GM19467 (cell line): Measurements from ENCODE around the gene ARHGAP10.

ENCODE experiments used
- ATAC-seq: cut with Tn5 transposase; IDR thresholded peaks from one replicate; pipeline ENCODE4 v1.9.1; 2021; ENCODE audit warnings: mild to moderate bottlenecking, moderate library complexity; ENCODE audit not compliant: unreplicated experiment

Gene ARHGAP10

DNA sequence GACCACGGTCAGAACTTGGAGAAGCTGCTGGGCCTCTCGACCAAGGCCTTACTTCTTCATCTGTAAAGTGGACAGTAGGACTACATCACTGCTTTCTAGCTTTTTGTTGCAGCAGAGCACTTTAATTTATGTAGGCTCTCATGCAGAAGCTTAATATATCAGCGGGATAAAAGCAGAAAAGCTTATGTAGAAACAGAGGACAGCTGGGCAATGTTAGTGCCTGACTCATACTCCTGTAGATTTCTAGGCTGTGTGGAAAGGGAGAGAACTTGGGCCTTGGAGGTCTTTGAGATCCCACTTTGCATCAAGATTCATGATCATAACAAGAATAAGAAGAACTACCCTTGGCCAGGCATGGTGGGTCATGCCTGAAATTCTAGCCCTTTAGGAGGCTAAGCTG, 91.2 kb downstream of the ARHGAP10 start:
- ATAC-seq, result no peak

DNA sequence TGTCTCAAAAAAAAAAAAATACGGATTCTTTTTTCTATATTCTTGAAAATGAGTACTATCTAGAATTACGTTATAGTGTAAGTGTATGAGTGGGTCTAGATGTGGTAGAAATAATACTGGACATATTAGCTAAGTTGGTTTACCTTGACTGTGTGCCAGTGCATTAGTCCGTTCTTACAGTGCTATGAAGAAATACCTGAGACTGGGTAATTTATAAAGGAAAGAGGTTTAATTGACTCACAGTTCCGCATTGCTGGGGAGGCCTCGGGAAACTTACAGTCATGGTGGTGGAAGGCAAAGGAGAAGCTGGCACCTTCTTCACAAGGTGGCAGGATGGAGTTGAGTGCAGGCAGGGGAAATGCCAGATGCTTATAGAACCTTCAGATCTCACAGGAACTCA, 92.4 kb downstream of the ARHGAP10 start:
- ATAC-seq, result no peak

DNA sequence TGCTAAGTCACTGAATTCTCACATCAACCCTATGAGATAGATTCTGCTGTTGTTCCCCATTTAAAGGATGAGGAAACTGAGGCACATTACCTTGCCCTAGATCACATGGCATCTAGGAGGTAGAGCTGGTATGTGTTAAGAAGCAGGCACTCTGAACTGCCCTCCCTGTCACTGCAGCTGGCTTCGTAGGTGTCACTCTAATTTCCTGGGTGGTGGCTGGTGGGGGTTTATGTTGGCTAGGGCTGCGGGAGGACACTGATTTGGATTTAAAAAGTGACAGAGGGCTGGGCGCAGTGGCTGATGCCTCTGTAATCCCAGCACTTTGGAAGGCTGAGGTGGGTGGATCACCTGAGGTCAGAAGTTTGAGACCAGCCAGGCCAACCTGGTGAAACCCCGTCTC, 93.0 kb downstream of the ARHGAP10 start:
- ATAC-seq, result no peak

DNA sequence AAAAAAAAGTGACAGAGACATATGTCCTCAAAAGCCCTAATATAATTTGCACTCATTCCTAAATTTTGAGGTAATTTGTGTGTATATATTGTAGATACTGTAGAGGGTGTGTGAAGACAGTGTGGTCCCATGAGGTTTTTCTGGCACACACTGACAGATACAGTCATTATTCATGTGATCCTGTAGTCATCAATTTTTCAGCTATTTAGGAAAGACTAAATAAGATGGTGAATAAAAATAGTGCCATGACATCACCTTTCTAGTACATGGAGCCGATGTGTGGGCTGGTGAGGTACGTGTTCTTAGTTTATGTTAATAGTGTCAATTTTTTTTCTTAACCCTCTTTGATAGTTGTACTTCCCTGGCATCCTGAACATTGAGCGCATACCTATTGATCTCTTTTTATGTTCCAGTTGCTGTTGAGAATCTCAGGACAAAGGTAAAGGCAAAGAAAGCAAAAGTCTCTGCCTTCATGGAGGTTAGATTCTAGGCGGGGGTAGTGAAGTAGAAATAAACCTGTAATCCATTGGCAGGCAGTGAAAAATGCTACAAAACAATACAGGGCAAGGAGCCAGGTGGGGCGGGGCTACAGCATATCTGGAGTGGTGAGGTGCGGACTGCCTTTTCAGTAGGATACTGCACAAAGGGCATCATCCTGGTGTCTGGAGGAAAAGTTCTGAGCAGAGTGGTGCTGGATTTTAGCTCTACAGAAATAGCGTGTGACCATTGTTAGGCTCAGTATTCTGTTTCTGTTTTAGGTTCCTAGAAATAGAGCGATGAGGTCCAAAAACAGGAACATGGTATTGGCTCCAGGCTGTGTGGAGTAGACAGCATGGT, 93.8 kb downstream of the ARHGAP10 start:
- ATAC-seq, result no peak

DNA sequence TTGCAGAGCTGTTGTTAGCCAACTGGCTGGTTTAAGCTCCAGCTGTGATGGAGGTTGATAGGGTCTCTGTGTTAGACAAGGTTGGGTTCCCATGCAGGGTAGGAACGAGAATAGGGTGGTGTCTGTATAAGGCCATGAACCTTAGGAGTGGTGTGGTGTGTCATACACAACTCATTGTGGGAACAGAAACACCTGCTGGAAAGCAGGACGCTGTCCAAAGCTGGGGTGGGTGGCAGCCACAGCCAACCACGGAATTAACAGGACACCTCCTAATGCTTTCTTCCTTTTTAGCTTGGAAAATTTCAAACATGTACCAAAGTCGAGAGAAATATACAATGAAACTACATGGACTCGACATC, 94.4 kb downstream of the ARHGAP10 start:
- no peak for ATAC-seq

DNA sequence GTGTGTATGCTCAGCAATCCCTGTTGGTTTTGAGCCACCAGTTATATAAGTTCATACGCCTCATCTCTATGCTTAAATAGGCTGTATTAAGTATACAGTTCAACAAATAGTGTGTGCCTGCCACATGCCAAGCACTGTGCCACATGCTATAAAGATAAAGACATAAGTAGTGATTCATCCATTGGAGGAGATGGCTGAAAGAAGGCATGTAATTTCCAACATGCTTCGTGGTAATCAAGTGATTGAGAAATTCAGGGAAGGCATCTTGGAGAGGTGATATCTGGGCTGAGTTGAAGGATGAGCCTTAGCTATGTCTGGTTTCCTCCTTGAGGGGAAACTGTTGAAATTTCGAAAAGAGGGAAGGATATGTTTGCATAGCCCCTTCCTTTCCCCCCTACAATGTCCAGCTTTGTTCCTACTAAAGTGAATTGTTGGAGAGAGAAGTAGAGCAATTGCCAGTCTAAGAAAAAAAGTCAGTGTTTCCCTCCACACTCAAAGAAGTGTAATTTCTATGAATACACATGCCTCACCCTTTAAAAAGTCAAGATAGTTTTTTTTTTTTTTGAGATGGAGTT, 96.5 kb downstream of the ARHGAP10 start:
- no peak for ATAC-seq

DNA sequence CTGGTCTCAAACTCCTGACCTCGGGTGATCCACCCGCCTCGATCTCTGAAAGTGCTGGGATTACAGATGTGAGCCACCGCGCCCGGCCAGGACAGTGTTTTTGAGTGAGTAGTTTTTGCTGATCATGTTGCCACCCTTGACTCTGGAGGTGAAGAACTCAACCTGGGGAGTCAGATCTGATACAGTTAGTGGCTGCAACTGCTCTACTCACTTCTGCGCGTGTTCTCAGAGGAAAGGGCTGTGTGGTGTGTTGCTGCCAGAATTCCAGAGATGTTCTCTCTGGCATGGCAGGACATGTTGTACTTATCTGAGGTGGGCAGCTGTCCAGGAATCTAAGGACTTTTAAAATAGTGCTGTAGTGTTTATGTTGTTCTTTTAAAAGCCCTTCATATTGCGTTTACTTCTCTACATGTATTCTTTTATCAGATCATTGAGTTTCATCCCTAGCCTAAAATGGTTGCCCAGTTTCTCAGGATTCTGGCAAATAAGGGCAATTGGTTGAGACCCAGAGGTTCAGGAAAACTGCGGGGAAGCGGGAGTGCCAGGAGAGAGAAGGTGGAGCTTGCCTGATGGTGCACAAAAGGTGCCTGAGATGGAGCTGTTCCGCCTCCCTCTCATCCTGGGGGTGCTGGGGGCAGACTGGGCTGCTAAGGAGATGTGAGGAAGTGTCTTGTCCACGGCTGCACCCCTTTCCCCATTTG, 97.7 kb downstream of the ARHGAP10 start:
- no peak for ATAC-seq

DNA sequence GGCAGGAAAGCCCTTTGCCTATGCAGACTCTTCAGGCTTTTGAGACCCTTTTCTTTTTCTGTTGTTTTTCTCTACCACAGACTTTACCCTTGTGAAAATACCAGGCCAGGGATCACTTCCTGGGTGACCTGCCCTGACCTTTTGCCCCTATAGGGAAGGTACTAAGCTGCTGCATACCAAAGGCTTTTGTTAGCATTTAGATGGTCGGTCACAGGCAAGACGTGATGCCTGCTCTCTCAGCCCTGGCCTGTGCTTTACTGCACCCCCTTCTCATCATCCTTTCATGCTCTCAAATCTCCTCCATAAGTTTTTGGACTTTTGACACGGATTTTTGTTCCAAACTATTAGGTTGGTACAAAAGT, 98.2 kb downstream of the ARHGAP10 start:
- no peak for ATAC-seq

DNA sequence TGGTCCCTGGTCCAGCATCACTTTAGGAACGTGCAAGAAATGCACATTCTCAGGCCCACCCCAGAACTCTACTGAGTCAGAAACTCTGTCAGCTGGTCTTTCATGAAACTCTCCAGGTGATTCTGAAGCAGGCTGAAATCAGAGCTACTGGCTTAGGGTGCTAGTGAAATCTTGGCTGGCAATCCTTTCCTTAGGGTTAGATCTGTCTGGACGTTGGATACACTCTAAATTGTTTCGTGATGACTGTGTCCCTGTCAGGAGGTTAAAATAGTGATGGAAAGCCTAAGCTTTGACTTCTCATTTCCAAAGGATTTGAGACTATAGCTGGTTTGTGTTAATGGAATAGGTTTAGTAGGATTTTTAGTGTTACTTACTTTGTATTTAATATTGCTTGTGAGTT, 99.1 kb downstream of the ARHGAP10 start:
- no peak for ATAC-seq

DNA sequence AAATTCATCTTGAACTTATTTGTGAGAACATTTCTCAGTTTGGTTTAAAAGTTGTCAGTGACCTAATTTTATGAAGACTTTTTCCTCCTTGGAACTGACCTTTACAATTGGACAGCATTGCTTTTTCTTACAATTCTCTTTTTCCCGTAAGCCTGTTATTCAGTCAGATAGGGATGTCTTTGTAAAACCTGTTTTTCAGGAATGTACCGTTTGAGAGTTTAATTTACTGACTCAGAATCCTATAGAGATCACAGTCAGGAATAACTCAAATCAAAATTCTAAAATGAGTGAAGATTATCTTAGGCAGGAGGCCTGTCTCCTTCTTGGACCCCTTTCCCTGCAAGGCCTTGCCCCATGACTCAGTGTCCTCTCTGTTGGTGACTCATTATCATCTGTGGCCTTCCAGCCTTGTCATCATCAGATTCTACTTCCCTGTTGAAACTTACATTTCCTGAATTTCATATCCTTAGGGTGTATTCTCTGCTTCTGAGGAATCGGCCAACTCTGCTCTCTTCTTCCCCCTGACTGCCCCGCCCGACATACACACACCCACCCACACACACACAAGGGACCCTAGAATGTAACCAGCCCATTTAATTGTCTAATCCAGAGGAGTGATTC, 99.8 kb downstream of the ARHGAP10 start:
- ATAC-seq, result no peak

DNA sequence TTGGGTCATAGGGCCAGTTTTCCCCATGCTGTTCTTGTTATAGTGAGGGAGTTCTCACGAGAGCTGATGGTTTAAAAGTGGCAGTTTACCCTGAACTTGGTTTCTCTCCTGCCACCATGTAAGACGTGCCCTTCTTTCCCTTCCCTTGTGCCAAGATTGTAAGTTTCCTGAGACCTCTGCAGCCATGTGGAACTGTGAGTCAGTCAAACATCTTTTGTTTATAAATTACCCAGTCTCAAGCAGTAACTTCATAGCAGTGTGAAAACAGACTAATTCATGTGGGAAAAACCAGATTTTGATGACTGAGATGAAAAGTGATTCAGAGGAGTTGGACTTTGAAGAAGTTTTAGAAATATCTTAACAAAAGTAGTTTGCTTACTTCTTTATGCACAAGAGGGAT, 101.4 kb downstream of the ARHGAP10 start:
- ATAC-seq, result no peak

DNA sequence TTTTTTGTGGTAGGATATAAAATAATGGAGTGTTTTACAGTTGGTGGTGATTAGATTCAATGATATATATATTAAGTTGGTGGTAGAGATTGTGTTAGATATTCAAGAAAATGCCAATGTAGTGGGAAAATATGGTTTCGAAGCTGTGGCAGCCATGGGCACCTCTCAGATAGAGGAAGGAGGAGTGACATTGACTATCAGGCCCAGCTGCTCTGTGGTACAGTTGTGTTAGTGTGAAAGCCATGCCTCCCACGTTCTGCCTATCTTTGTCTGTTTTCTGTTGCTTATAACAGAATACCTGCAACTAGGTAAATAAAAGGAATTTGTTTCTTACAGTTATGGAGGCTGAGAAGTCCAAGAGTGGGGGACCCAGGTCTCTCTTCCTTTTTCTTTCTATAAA, 101.9 kb downstream of the ARHGAP10 start:
- ATAC-seq, result no peak

DNA sequence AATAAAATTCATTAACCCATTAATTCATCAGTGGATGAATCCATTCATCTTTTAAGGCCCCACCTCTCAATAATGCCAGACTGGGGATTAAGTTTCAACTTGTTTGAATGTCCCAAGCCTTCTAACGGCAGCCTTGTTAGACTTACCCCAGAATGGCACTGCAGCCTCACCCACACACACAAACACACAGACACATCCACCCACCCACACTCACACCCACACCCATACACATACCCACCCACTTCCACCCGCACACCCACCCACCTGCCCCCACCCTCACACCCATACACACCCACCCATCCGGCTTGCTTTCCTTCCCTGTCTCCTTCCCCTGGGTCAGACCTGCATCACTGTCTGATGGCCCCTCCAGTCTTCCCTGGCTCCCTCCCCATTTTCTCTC, 102.6 kb downstream of the ARHGAP10 start:
- no peak for ATAC-seq

DNA sequence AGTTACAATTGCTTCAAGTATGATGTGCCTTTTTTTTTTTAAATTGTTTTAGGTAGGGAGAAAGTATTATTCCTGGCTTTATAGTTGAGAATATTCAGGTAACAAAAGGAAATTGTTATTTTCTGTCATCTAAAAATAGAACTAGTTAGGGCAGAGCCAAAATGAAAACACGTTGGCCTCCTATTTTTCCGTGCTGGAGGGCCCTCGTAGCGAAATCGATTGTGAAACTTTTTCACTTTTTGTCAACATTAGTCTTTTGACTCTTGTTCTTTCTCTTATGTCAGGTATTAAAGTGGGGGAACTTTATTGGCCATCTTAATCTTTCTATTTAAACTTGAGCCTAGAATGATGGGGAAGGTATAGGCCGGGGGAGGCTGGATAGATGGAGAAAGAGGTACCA, 104.9 kb downstream of the ARHGAP10 start:
- ATAC-seq, result no peak

DNA sequence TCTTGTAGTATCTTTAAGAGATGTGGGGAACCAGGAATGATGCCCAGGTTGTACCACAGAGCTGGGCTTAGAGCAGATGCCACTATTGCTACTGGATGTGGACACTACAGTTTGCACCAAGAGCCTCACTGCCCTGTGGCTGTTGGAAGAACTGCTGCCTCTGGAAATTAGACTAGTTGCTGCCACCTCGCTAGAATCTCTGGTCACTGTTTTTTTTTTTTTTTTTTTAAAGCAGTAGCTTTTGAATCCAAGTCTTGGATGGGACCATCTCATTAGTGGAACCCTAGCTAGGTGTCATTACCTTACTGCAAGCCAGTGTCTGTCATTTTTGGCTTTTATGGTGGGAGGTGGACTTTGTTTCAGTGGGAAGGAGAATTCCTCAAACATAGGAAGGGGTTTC, 105.5 kb downstream of the ARHGAP10 start:
- no peak for ATAC-seq

DNA sequence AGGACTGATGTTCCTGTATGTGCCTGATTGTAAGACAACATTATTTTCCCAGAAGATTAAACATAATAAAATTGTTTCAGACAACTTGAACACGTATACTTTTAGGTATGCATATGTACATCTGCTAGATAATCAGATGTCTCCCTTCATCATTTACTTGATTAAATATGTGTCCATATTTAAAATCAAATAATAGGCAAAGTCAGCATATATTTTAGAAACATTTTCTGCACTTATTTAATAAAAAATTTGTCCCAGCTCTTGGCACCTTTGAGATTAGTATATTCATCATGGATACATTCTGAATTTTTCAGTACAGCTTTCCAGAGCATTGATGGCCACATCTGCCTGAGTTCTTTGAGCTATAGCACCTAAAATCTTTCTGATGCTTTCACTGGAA, 106.0 kb downstream of the ARHGAP10 start:
- ATAC-seq, result no peak

DNA sequence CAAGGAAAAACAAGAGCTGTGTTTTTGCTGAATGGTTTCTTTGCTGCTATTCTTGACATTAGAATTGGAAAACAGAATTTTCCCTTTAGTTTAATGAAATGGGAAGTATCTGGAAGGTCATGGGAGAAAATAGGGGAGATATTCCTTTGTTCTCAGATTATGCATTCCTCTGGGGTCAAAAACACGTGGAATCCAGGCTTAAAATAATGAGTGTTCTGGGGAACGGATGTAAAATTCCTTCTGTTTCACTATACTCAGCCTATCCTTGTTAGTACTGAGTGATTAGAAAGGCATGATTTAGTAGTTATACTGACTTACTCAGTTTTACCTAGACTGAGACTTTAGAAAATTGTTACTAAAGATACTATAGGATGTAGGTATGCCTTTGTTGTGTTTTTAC, 107.3 kb downstream of the ARHGAP10 start:
- no peak for ATAC-seq

DNA sequence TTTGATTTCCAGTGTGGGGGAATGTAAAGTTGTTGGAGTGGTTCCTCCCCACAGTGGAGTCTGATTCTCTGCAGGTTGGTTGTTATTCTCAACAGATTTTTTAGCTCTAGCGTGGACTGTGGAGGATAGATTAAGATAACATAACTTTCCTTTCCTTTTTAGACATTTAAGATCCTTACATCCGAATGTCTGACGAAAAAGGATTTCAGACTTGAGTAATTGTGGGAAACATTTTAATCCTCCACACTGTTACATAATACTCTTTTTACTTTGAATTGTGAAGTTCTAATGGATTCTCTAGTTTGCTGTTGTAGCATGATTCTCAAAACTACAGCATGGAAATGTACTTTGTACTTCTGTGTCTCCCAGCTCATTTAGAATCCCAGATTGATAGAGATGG, 107.8 kb downstream of the ARHGAP10 start:
- no peak for ATAC-seq

DNA sequence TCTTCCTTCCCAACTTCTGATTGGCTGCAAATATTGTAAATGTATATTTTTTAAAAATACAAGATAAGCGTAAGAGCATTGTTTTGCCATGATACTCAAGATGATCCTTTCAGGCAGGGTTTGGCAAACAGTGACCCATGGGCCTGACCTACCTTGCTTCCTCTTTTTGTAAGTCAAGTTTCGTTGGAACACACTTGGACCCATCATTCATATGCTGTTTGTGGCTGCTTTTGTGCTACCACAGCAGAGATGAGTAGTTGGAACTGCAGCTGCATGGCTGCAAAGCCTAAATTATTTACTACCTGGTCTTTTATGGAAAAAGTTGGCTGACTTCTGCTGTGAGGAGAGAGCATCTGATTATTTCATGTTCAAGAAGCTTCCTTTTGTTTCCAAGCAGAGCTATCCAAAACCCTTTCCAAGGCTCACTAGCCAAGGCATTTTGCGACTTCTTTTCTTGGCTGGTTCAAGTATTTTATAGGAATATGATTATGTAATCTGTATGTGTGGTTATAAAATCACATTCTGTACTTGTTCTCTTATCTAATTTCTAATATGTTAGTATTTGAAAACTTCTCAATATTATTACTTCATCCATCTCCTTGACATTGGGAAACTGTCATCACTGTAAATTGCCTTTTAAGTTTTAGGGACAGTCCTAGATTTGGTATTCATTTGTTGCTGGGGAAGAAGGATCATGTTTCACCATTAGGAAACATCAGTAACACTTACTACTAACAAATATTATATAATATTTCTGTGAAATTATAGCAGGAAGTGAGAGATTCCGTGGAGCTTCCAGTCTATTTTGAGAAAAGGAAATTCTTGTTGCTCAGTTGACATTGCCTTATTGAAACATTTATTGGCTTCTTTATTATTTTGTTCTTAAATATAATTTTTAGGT, 109.2 kb downstream of the ARHGAP10 start:
- peak; percentile 66 for ATAC-seq

DNA sequence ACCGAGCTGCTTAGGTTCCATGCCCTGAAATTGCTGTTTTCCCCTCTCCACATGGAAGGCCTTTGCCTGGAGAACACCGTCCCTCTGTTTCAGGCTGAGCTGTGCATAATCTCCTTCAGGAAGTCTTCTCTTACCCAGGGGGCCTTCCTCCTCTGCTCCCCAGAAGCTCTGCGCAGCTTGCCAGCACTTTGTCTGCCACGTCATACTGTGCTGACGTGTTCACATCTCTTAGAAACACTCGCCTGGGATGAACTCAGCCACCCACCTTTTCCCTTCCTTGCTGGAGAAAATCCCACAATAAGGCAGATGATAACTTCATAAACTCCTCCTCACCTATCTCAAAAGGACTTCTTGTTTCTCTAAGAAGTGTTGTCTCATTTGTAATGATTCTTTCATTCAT, 110.7 kb downstream of the ARHGAP10 start:
- ATAC-seq, result no peak

DNA sequence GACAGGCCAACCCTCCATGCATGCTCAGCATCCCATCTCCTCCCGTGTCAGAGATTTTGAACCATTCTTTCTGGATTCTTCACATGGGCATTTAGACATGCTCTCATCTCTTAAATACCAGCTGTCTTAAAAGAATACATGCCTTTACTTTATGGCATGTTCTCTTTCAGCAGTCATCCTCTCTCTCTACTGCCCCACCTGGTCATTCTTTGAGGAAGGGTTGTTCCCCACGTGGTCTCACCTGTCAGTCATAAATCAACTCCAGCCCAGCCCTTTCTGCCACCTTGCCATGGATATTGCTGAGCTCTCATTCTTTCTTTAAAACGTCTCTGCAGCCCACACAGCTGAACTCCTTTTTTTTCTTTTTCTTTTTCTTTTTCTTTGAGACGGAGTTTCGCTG, 111.3 kb downstream of the ARHGAP10 start:
- ATAC-seq, result no peak
